A549 (cell line): ENCODE results near the gene CDC42BPB. TPM values are rescaled to one million over a fixed set of nuclear protein-coding genes. Genes with fewer than 3 reads are reported as not detected.

Experiments used
- ATAC-seq, 2 experiments: fragments of 200-7000 bp in 1 of 2; fragments of >200 bp in 1 of 2; cut with Nextera tagmentation in 1 of 2; cut with Tn5 transposase in 1 of 2; 3 replicates each; pipeline versions ENCODE4 v1.8.0 to v1.9.1; 2018 to 2020; ENCODE audit warnings: mild to moderate bottlenecking in 1 of 2, moderate library complexity in 1 of 2
- CTCF ChIA-PET: fragments of 300-600 bp; sonication (Branson Sonifier 250); formaldehyde crosslinking; extraction: SDS; loops from one replicate; lab custom pipeline; 2021; ENCODE audit warnings: antibody characterized with exemption, inconsistent platforms; lab: Yijun Ruan, JAX
- POLR2A ChIA-PET: fragments of 350-600 bp; formaldehyde crosslinking; extraction: SDS; loops from one replicate; lab custom pipeline; 2021; ENCODE audit warnings: antibody characterized with exemption, inconsistent platforms; lab: Yijun Ruan, JAX
- DNase-seq, 2 experiments: peaks; one replicate each; pipeline versions ENCODE4 v3.0.0 to v3.0.0-alpha.2; 2011 to 2016; ENCODE audit warnings: low read depth in 1 of 2, low spot score in 1 of 2
- FAIRE-seq: peaks from 2 replicates; lab custom pipeline; 2011; peaks lifted over from hg19 to GRCh38; lab: Jason Lieb, UNC
- H3K27ac ChIP-seq, 2 experiments: fragments of >200 bp; sonication (Bioruptor Twin); formaldehyde crosslinking; 3 replicates each; pipeline ENCODE4 v1.5.1; 2016 to 2017
- H3K4me1 ChIP-seq: fragments of >200 bp; sonication (Bioruptor Twin); formaldehyde crosslinking; 3 replicates; pipeline ENCODE4 v1.6.1; 2016
- H3K4me2 ChIP-seq: fragments of >200 bp; sonication (Bioruptor Twin); formaldehyde crosslinking; 3 replicates; pipeline ENCODE4 v1.6.1; 2016
- H3K4me3 ChIP-seq: fragments of >200 bp; sonication (Bioruptor Twin); formaldehyde crosslinking; 3 replicates; pipeline ENCODE4 v1.5.1; 2016
- H3K9me3 ChIP-seq: fragments of >200 bp; sonication (Bioruptor Twin); formaldehyde crosslinking; 3 replicates; pipeline ENCODE4 v1.6.1; 2016
- CEBPB ChIP-seq, 2 experiments: fragments of >200 bp in 1 of 2; sonication (Bioruptor Twin) in 1 of 2; formaldehyde crosslinking in 1 of 2; IDR thresholded peaks; 2 replicates each; pipeline ENCODE4 v1.6.1; 2012 to 2016
- EHMT2 ChIP-seq: fragments of 200-600 bp; sonication (generic); IDR thresholded peaks from 2 replicates; pipeline ENCODE4 v1.6.1; 2016; ENCODE audit warnings: antibody characterized with exemption, low read depth, mild to moderate bottlenecking, moderate library complexity
- EP300 ChIP-seq, 2 experiments: fragments of >200 bp; sonication (Bioruptor Twin); formaldehyde crosslinking; IDR thresholded peaks; 2 replicates in 1 of 2; 3 replicates in 1 of 2; pipeline ENCODE4 v1.6.1; 2016 to 2017
- ESRRA ChIP-seq: fragments of 150-350 bp; IDR thresholded peaks from 2 replicates; pipeline ENCODE4 v1.6.1; 2014; ENCODE audit warnings: mild to moderate bottlenecking, low read length, borderline replicate concordance
- FOSB ChIP-seq: fragments of 250-450 bp; sonication (Bioruptor Pico); IDR thresholded peaks from 2 replicates; pipeline ENCODE4 v1.5.0; 2020; ENCODE audit warnings: mild to moderate bottlenecking, moderate library complexity
- GATA3 ChIP-seq: IDR thresholded peaks from 2 replicates; pipeline ENCODE4 v1.6.1; 2012; ENCODE audit warnings: borderline replicate concordance
- HEYL ChIP-seq: fragments of 250-450 bp; sonication (Bioruptor Pico); IDR thresholded peaks from 2 replicates; pipeline ENCODE4 v1.8.0; 2021; ENCODE audit warnings: mild to moderate bottlenecking, moderate library complexity
- HOXA7 ChIP-seq: fragments of 250-450 bp; sonication (Bioruptor Pico); IDR thresholded peaks from 2 replicates; pipeline ENCODE4 v1.5.0; 2020; ENCODE audit warnings: mild to moderate bottlenecking, moderate library complexity
- HOXB5 ChIP-seq: fragments of 250-450 bp; sonication (Bioruptor Pico); IDR thresholded peaks from 2 replicates; pipeline ENCODE4 v1.5.0; 2020; ENCODE audit warnings: mild to moderate bottlenecking, moderate library complexity
- JUNB ChIP-seq: fragments of >200 bp; sonication (Bioruptor Twin); formaldehyde crosslinking; IDR thresholded peaks from 2 replicates; pipeline ENCODE4 v1.6.1; 2016
- MAFK ChIP-seq: fragments of 450-650 bp; IDR thresholded peaks from 2 replicates; pipeline ENCODE4 v1.6.1; 2014; ENCODE audit not compliant: partially characterized antibody
- MYC ChIP-seq: IDR thresholded peaks from 2 replicates; pipeline ENCODE4 v1.6.1; 2012; ENCODE audit warnings: mild to moderate bottlenecking, inconsistent platforms, low read length, improper control_type of control experiment, borderline replicate concordance
- NFE2L2 ChIP-seq: fragments of 150-350 bp; conservative IDR thresholded peaks from 2 replicates; pipeline ENCODE4 v1.6.1; 2014; ENCODE audit warnings: low read length
- POLR2A ChIP-seq: IDR thresholded peaks from 2 replicates; pipeline ENCODE4 v1.6.1; 2012; ENCODE audit warnings: mild to moderate bottlenecking, low read length
- RAD21 ChIP-seq, 2 experiments: fragments of >200 bp in 1 of 2; sonication (Bioruptor Twin) in 1 of 2; formaldehyde crosslinking in 1 of 2; IDR thresholded peaks in 1 of 2; conservative IDR thresholded peaks in 1 of 2; 2 replicates in 1 of 2; 3 replicates in 1 of 2; pipeline ENCODE4 v1.6.1; 2012 to 2018; ENCODE audit warnings: inconsistent platforms in 1 of 2
- RARB ChIP-seq: fragments of 250-450 bp; sonication (Bioruptor Pico); IDR thresholded peaks from 2 replicates; pipeline ENCODE4 v1.8.0; 2021; ENCODE audit warnings: mild to moderate bottlenecking, moderate library complexity
- RNF2 ChIP-seq: fragments of 200-600 bp; sonication (generic); IDR thresholded peaks from 2 replicates; pipeline ENCODE4 v1.6.1; 2016; ENCODE audit warnings: low read depth, mild to moderate bottlenecking, antibody characterized with exemption, moderate library complexity, borderline replicate concordance
- TFCP2L1 ChIP-seq: fragments of 250-450 bp; sonication (Bioruptor Pico); IDR thresholded peaks from 2 replicates; pipeline ENCODE4 v1.5.0; 2021; ENCODE audit warnings: mild to moderate bottlenecking
- ZFP36 ChIP-seq: fragments of 450-650 bp; IDR thresholded peaks from 2 replicates; pipeline ENCODE4 v1.6.1; 2014; ENCODE audit warnings: borderline replicate concordance; ENCODE audit not compliant: partially characterized antibody
- WGBS: methylation state at CpG from one replicate; pipeline ENCODE4 v1.1.6; 2017; ENCODE audit errors: missing lambda C conversion rate; 5-methylcytosine and 5-hydroxymethylcytosine counted together
- polyA plus RNA-seq, 4 experiments: library from polyadenylated mRNA; depleted of rRNA in 3 of 4; stranded (reverse); fragments of >200 nt; fragmentation: RNase III in 1 of 4; extraction: RNeasy Plus Mini Kit Qiagen cat#74134 plus additional on column Dnase treatment in 1 of 4; gene quantifications; 2 replicates in 3 of 4; 3 replicates in 1 of 4; pipeline ENCODE4 v1.2.3, GENCODE V29; 2011 to 2017
- TF ChIP-seq, protein P1 (sequence below): fragments of 150-350 bp; IDR thresholded peaks from 2 replicates; pipeline ENCODE4 v1.6.1; 2014; ENCODE audit warnings: low read depth, mild to moderate bottlenecking, low read length
- TF ChIP-seq, protein P2 (sequence below): fragments of 200-600 bp; sonication (generic); IDR thresholded peaks from 2 replicates; pipeline ENCODE4 v1.6.1; 2016; ENCODE audit warnings: antibody characterized with exemption, mild to moderate bottlenecking, moderate library complexity
- TF ChIP-seq, protein P3 (sequence below): IDR thresholded peaks from 2 replicates; pipeline ENCODE4 v1.6.1; 2012; ENCODE audit warnings: low read depth, borderline replicate concordance

Gene CDC42BPB
- polyA plus RNA-seq, 2 of the 4 experiments (the other 2 are of a cell fraction), result 56.4 to 57.1 TPM

DNA sequence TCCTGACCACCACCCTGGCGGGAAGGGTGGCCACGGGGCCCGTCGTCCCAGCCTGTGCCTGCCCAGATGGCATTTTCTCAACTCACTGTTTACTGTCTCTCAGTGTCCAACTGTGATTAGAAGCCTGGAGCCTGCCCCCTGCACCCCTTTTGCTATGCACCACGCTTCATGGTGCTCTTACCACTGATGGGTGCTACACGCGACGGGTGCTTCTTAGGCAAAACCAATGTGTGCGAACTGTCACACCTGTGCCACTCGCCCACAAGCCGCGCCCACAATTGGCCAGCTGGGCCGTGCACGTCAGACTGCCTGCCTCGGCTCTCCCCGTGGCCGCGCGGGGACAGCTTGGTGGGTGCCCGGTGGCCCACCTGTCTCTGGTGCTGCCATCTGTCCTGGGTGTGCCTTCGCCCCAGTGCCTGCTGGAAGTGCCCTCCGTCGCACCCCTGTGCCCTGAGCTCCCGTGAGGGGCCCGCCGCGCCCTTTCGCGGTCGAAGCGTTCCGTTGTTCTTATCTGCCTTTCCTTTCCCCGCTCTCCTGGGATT, 150.0 kb downstream of the CDC42BPB start:
- POLR2A ChIA-PET, result no interaction called here
- CTCF ChIA-PET, result interaction anchor here (0.8 kb wide), 1 partner anchor 10 kb away, joined by 3 read pairs; no protein-coding TSS in a partner anchor
- FAIRE-seq (no peak), DNase-seq (no peak)
- TF ChIP-seq, protein P1, sequence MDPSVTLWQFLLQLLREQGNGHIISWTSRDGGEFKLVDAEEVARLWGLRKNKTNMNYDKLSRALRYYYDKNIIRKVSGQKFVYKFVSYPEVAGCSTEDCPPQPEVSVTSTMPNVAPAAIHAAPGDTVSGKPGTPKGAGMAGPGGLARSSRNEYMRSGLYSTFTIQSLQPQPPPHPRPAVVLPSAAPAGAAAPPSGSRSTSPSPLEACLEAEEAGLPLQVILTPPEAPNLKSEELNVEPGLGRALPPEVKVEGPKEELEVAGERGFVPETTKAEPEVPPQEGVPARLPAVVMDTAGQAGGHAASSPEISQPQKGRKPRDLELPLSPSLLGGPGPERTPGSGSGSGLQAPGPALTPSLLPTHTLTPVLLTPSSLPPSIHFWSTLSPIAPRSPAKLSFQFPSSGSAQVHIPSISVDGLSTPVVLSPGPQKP, result no peak
- TF ChIP-seq CEBPB (IDR thresholded peaks at IDR 0.05) (no peak), HOXB5 (no peak), NFE2L2 (no peak), RNF2 (no peak), ZFP36 (no peak), EP300 (IDR thresholded peaks at IDR 0.05) (no peak), FOSB (CRISPR knock-in tag) (no peak), GATA3 (no peak), ESRRA (no peak)
- TF ChIP-seq, all 56 proteins: peak for 0
- no peaks in the 10 kb centered on the region for H3K4me1 ChIP-seq
- H3K9me3 ChIP-seq, result no peaks in the 10 kb centered on the region
- no peak for ATAC-seq
- H3K4me2 ChIP-seq, result no peak overlapping the region
- H3K27ac ChIP-seq, result no peak overlapping the region
- H3K4me3 ChIP-seq, result no peak overlapping the region
- 97% methylated on average over 33 of the region's 33 CpGs for WGBS

DNA sequence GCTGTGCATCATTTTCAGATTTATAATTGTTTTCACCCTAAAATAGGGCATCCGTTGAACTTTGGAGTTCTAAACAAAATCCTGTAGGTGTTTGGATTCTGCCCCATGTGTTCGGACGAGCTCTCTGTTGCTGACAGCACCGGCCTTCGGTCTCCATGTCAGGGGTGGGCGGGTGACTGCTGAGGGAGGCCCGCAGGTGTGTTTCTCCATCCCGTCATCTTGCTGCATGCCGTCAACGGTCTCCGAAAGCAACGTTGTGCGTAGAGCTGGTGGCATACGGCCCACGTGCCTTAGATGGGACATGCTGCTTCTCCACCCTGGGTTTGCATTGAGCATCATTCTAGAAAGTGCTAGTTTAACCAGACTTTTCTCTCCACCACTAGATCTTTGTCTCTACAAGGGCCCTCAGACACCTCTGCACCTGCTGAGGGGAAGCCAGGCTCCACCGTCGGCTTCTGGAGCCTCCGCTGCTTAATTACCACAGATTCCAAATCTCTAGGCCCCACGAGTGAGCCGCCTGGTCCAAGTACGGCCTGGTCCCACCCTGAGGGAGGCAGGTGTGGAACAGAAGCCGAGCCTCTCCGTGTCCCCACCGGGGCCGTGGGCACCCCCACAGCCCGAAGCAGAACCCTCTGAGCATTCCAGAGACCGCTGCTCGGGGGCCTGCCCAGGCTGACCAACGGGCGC, 150.6 kb downstream of the CDC42BPB start:
- TF ChIP-seq MYC (no peak), HOXA7 (CRISPR knock-in tag) (no peak), EHMT2 (no peak), JUNB (no peak), POLR2A (no peak), HOXB5 (no peak), MAFK (no peak), RARB (CRISPR knock-in tag) (no peak), NFE2L2 (no peak), HEYL (no peak), RAD21 (conservative IDR thresholded peaks at IDR 0.05 in 1 of 2, IDR thresholded peaks at IDR 0.05 in 1 of 2) (no peak), TFCP2L1 (CRISPR knock-in tag) (no peak)
- TF ChIP-seq, protein P2, sequence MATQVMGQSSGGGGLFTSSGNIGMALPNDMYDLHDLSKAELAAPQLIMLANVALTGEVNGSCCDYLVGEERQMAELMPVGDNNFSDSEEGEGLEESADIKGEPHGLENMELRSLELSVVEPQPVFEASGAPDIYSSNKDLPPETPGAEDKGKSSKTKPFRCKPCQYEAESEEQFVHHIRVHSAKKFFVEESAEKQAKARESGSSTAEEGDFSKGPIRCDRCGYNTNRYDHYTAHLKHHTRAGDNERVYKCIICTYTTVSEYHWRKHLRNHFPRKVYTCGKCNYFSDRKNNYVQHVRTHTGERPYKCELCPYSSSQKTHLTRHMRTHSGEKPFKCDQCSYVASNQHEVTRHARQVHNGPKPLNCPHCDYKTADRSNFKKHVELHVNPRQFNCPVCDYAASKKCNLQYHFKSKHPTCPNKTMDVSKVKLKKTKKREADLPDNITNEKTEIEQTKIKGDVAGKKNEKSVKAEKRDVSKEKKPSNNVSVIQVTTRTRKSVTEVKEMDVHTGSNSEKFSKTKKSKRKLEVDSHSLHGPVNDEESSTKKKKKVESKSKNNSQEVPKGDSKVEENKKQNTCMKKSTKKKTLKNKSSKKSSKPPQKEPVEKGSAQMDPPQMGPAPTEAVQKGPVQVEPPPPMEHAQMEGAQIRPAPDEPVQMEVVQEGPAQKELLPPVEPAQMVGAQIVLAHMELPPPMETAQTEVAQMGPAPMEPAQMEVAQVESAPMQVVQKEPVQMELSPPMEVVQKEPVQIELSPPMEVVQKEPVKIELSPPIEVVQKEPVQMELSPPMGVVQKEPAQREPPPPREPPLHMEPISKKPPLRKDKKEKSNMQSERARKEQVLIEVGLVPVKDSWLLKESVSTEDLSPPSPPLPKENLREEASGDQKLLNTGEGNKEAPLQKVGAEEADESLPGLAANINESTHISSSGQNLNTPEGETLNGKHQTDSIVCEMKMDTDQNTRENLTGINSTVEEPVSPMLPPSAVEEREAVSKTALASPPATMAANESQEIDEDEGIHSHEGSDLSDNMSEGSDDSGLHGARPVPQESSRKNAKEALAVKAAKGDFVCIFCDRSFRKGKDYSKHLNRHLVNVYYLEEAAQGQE, result no peak
- TF ChIP-seq, protein P3, sequence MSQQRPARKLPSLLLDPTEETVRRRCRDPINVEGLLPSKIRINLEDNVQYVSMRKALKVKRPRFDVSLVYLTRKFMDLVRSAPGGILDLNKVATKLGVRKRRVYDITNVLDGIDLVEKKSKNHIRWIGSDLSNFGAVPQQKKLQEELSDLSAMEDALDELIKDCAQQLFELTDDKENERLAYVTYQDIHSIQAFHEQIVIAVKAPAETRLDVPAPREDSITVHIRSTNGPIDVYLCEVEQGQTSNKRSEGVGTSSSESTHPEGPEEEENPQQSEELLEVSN, result no peak
- TF ChIP-seq, protein P1, result no peak
- TF ChIP-seq, all 56 proteins: peak for 0
- Histone ChIP-seq H3K4me3 (no peak overlapping the region), H3K4me2 (no peak overlapping the region), H3K9me3 (no peaks in the 10 kb centered on the region), H3K27ac (no peak overlapping the region), H3K4me1 (no peaks in the 10 kb centered on the region)
- ATAC-seq (no peak), FAIRE-seq (no peak), DNase-seq (no peak)
- 95% methylated on average over 30 of the region's 30 CpGs for WGBS
- CTCF ChIA-PET, result interaction anchor here (0.8 kb wide), 1 partner anchor 11 kb away, joined by 3 read pairs; no protein-coding TSS in a partner anchor
- POLR2A ChIA-PET, result no interaction called here
